Measurements from ENCODE around the gene RBM19.

RBM19 gene

GRCh38 chr12:113958108-113958507 lies 8.0 kb downstream of the RBM19 start:
- no peak for DNase-seq (ENCODE audit: low spot score)

GRCh38 chr12:113957627-113958026 lies 8.5 kb downstream of the RBM19 start:
- no peak for DNase-seq (ENCODE audit: low spot score)

GRCh38 chr12:113955109-113955970 lies 10.8 kb downstream of the RBM19 start:
- peak; percentile 39 for DNase-seq (ENCODE audit: low spot score)

GRCh38 chr12:113954547-113954946 lies 11.6 kb downstream of the RBM19 start:
- DNase-seq (ENCODE audit: low spot score) = no peak

GRCh38 chr12:113950873-113951272 lies 15.3 kb downstream of the RBM19 start:
- DNase-seq (ENCODE audit: low spot score) = no peak

- no peak for DNase-seq (ENCODE audit: low spot score)
Observed at GRCh38 chr12:113949321-113950305, 16.5 kb downstream of the RBM19 start.

GRCh38 chr12:113948151-113948914 lies 17.8 kb downstream of the RBM19 start:
- DNase-seq (ENCODE audit: low spot score) = no peak

- no peak for DNase-seq (ENCODE audit: low spot score)
Observed at GRCh38 chr12:113946175-113946574, 19.9 kb downstream of the RBM19 start.

GRCh38 chr12:113945174-113946173 lies 20.7 kb downstream of the RBM19 start:
- DNase-seq (ENCODE audit: low spot score) = no peak

- no peak for DNase-seq (ENCODE audit: low spot score)
Observed at GRCh38 chr12:113942209-113942608, 23.9 kb downstream of the RBM19 start.

- no peak for DNase-seq (ENCODE audit: low spot score)
Observed at GRCh38 chr12:113941208-113941486, 25.0 kb downstream of the RBM19 start.

GRCh38 chr12:113940357-113941207 lies 25.5 kb downstream of the RBM19 start:
- no peak for DNase-seq (ENCODE audit: low spot score)

GRCh38 chr12:113939867-113940266 lies 26.3 kb downstream of the RBM19 start:
- no peak for DNase-seq (ENCODE audit: low spot score)

GRCh38 chr12:113938471-113938870 lies 27.7 kb downstream of the RBM19 start:
- DNase-seq (ENCODE audit: low spot score) = no peak

- no peak for DNase-seq (ENCODE audit: low spot score)
Observed at GRCh38 chr12:113936460-113936859, 29.7 kb downstream of the RBM19 start.

- DNase-seq (ENCODE audit: low spot score) = no peak
Observed at GRCh38 chr12:113935459-113935858, 30.7 kb downstream of the RBM19 start.

- no peak for DNase-seq (ENCODE audit: low spot score)
Observed at GRCh38 chr12:113934946-113935345, 31.2 kb downstream of the RBM19 start.

- DNase-seq (ENCODE audit: low spot score) = no peak
Observed at GRCh38 chr12:113934060-113934814, 31.9 kb downstream of the RBM19 start.

- DNase-seq (ENCODE audit: low spot score) = no peak
Observed at GRCh38 chr12:113933201-113933786, 32.8 kb downstream of the RBM19 start.

All from hepatic stellate cell (primary cell).